ENCODE measurements around the gene TIMP4.

DNA sequence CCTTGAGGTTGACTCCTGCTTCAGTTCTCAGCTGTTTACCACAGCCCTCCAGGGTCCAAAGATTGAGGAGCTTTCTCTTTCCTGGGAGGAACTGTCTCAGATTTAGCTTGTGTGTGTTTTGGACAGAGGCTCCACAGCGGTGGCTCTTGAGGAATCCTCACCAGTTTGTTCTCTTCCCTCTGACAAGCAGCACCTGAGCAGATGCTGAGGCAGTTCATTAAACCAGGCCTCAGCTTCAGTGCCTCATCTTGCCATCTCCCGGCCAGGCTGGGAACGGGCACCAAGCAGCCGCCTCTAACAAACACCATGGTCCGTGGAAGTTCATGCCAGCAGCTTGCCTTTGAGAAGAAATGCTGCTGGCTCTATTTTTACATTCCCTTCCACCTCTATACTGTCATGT is 25.8 kb upstream of the TIMP4 start:
- TF ChIP-seq, protein P1, sequence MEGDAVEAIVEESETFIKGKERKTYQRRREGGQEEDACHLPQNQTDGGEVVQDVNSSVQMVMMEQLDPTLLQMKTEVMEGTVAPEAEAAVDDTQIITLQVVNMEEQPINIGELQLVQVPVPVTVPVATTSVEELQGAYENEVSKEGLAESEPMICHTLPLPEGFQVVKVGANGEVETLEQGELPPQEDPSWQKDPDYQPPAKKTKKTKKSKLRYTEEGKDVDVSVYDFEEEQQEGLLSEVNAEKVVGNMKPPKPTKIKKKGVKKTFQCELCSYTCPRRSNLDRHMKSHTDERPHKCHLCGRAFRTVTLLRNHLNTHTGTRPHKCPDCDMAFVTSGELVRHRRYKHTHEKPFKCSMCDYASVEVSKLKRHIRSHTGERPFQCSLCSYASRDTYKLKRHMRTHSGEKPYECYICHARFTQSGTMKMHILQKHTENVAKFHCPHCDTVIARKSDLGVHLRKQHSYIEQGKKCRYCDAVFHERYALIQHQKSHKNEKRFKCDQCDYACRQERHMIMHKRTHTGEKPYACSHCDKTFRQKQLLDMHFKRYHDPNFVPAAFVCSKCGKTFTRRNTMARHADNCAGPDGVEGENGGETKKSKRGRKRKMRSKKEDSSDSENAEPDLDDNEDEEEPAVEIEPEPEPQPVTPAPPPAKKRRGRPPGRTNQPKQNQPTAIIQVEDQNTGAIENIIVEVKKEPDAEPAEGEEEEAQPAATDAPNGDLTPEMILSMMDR (optimal IDR thresholded peaks at IDR 0.05 in 1 of 3, IDR thresholded peaks at IDR 0.05 in 1 of 3, conservative IDR thresholded peaks at IDR 0.05 in 1 of 3; ENCODE audit: extremely low read depth in 1 of 3, insufficient read depth in 2 of 3, low read length in 3 of 3): no peak
- TF ChIP-seq EZH2 (IDR thresholded peaks at IDR 0.05; ENCODE audit: low read length): no peak
